HG03378 (cell line): Measurements from ENCODE around the gene CAMK1.
A peak's percentile ranks its signal among the peaks of the same experiment; 100 is the strongest.
"Not testable (repeated sequence)": the region's sequence is repeated elsewhere in the genome, so short reads cannot be mapped to it uniquely, and the experiment has no call there.

Experiments used
- ATAC-seq: cut with Tn5 transposase; IDR thresholded peaks from one replicate; pipeline ENCODE4 v1.9.1; 2021; ENCODE audit warnings: mild to moderate bottlenecking, moderate library complexity; ENCODE audit not compliant: unreplicated experiment

Gene CAMK1

GRCh38 chr3:9776896-9777693, 7.3 kb upstream of the CAMK1 start:
- no peak for ATAC-seq

- ATAC-seq = not testable (repeated sequence)
These were observed 1.3 kb upstream of the CAMK1 start for GRCh38 chr3:9771007-9771406.

- no peak for ATAC-seq
These were observed 597 bp upstream of the CAMK1 start for GRCh38 chr3:9770276-9770812.

- no peak for ATAC-seq
These were observed 735 bp downstream of the CAMK1 start for GRCh38 chr3:9769012-9769411.

- no peak for ATAC-seq
These were observed 1.5 kb downstream of the CAMK1 start for GRCh38 chr3:9768141-9768775.

- ATAC-seq = no peak
These were observed 2.3 kb downstream of the CAMK1 start for GRCh38 chr3:9767418-9767817.

GRCh38 chr3:9765865-9766264, 3.9 kb downstream of the CAMK1 start:
- ATAC-seq = no peak

- no peak for ATAC-seq
These were observed 6.9 kb downstream of the CAMK1 start for GRCh38 chr3:9762871-9763270.

GRCh38 chr3:9761919-9762318, 7.8 kb downstream of the CAMK1 start:
- no peak for ATAC-seq

GRCh38 chr3:9760779-9761505, 8.8 kb downstream of the CAMK1 start:
- ATAC-seq = no peak

GRCh38 chr3:9757427-9757826, 12.3 kb downstream of the CAMK1 start:
- no peak for ATAC-seq

GRCh38 chr3:9754678-9755077, 15.1 kb downstream of the CAMK1 start:
- no peak for ATAC-seq

GRCh38 chr3:9750556-9751411, 19.0 kb downstream of the CAMK1 start:
- ATAC-seq = no peak

GRCh38 chr3:9749645-9750555, 19.8 kb downstream of the CAMK1 start, which contains the start of gene OGG1:
Gene OGG1 (plus strand): TSS chr3:9749952. CDS start chr3:9750287, 335 bp downstream.
- ATAC-seq = peak; percentile 82

GRCh38 chr3:9749296-9749644, 20.5 kb downstream of the CAMK1 start:
- no peak for ATAC-seq

GRCh38 chr3:9748031-9748430, 21.7 kb downstream of the CAMK1 start:
- ATAC-seq = no peak

- ATAC-seq = no peak
These were observed 22.5 kb downstream of the CAMK1 start for GRCh38 chr3:9747267-9747666.

- no peak for ATAC-seq
These were observed 23.4 kb downstream of the CAMK1 start for GRCh38 chr3:9746330-9746729.

GRCh38 chr3:9745521-9745920, 24.2 kb downstream of the CAMK1 start:
- ATAC-seq = no peak

GRCh38 chr3:9744162-9744561, 25.6 kb downstream of the CAMK1 start:
- ATAC-seq = no peak
